ENCODE measurements around the gene PPP1R36.

GRCh38 chr14:64500088-64500487, 49.7 kb upstream of the PPP1R36 start:
- TF ChIP-seq, protein P1, sequence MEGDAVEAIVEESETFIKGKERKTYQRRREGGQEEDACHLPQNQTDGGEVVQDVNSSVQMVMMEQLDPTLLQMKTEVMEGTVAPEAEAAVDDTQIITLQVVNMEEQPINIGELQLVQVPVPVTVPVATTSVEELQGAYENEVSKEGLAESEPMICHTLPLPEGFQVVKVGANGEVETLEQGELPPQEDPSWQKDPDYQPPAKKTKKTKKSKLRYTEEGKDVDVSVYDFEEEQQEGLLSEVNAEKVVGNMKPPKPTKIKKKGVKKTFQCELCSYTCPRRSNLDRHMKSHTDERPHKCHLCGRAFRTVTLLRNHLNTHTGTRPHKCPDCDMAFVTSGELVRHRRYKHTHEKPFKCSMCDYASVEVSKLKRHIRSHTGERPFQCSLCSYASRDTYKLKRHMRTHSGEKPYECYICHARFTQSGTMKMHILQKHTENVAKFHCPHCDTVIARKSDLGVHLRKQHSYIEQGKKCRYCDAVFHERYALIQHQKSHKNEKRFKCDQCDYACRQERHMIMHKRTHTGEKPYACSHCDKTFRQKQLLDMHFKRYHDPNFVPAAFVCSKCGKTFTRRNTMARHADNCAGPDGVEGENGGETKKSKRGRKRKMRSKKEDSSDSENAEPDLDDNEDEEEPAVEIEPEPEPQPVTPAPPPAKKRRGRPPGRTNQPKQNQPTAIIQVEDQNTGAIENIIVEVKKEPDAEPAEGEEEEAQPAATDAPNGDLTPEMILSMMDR (IDR thresholded peaks at IDR 0.05; ENCODE audit: insufficient read depth, low read length, poor library complexity, severe bottlenecking): no peak
- no peak for TF ChIP-seq EZH2phosphoT487 (conservative IDR thresholded peaks at IDR 0.05; ENCODE audit: low read length)
